Fibroblast of the conjunctiva (primary cell): ENCODE results near the gene SORL1.
"Not testable (repeated sequence)": the region's sequence is repeated elsewhere in the genome, so short reads cannot be mapped to it uniquely, and the experiment has no call there.

Experiments
- DNase-seq: peaks from one replicate; pipeline ENCODE4 v3.0.0-alpha.2; 2010; ENCODE audit warnings: low read depth

Gene SORL1, protein sequence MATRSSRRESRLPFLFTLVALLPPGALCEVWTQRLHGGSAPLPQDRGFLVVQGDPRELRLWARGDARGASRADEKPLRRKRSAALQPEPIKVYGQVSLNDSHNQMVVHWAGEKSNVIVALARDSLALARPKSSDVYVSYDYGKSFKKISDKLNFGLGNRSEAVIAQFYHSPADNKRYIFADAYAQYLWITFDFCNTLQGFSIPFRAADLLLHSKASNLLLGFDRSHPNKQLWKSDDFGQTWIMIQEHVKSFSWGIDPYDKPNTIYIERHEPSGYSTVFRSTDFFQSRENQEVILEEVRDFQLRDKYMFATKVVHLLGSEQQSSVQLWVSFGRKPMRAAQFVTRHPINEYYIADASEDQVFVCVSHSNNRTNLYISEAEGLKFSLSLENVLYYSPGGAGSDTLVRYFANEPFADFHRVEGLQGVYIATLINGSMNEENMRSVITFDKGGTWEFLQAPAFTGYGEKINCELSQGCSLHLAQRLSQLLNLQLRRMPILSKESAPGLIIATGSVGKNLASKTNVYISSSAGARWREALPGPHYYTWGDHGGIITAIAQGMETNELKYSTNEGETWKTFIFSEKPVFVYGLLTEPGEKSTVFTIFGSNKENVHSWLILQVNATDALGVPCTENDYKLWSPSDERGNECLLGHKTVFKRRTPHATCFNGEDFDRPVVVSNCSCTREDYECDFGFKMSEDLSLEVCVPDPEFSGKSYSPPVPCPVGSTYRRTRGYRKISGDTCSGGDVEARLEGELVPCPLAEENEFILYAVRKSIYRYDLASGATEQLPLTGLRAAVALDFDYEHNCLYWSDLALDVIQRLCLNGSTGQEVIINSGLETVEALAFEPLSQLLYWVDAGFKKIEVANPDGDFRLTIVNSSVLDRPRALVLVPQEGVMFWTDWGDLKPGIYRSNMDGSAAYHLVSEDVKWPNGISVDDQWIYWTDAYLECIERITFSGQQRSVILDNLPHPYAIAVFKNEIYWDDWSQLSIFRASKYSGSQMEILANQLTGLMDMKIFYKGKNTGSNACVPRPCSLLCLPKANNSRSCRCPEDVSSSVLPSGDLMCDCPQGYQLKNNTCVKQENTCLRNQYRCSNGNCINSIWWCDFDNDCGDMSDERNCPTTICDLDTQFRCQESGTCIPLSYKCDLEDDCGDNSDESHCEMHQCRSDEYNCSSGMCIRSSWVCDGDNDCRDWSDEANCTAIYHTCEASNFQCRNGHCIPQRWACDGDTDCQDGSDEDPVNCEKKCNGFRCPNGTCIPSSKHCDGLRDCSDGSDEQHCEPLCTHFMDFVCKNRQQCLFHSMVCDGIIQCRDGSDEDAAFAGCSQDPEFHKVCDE (N-terminal part only)

DNA sequence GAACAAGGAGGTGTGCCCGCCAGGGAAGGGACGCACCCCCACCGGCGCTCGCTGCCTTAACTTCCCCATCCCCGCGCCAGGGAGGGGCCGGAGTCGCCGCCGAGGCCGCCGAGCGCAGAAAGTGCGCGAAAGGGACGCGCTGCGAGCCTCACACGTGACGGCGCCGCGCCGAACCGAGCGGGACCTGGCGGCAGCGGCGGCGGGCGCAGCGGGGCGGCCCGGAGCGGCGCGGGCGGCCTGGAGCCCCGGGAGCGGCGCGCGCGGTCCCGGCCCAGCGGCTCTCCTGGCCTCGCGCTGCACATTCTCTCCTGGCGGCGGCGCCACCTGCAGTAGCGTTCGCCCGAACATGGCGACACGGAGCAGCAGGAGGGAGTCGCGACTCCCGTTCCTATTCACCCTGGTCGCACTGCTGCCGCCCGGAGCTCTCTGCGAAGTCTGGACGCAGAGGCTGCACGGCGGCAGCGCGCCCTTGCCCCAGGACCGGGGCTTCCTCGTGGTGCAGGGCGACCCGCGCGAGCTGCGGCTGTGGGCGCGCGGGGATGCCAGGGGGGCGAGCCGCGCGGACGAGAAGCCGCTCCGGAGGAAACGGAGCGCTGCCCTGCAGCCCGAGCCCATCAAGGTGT, at the start of gene SORL1:
SORL1 (plus strand) TSS at position 329 of the 623 bp plus-strand sequence; CDS start at position 347, 18 bp downstream.
- DNase-seq: no peak

- no peak for DNase-seq
Measured at GRCh38 chr11:121405646-121406045, 46.5 kb upstream of the SORL1 start.

GRCh38 chr11:121406291-121406690, 45.8 kb upstream of the SORL1 start:
- no peak for DNase-seq

GRCh38 chr11:121408830-121409229, 43.3 kb upstream of the SORL1 start:
- no peak for DNase-seq

- DNase-seq: not testable (repeated sequence)
Measured at GRCh38 chr11:121410041-121410440, 42.1 kb upstream of the SORL1 start.

- DNase-seq: not testable (repeated sequence)
Measured at GRCh38 chr11:121411330-121411729, 40.8 kb upstream of the SORL1 start.

DNA sequence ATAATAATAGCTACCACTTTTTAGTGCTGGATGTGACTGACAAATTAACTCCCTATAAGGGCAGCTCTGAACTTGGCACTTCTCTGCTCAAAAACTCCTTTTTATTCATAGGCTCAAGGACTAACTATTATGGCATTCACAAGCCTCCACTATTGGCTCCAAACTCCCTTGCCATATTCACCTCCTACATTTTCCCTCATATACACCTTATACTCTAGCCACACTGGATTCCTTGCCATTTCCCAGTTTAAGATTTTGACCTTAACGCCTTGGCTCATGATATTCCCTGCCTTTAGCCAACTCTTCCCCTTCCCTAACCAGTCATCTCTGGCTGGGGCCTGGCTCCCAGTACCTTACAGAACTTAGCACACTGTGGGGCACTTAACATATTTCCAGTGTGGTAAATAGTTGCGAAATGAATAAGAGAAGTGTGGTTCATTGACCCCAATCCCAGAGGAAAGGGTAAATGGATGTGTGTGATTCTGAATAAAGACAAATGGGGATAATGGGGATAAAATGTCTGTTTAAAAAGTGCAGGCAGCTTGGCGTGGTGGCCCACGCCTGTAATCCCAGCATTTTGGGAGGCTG, 40.0 kb upstream of the SORL1 start:
- no peak for DNase-seq

DNA sequence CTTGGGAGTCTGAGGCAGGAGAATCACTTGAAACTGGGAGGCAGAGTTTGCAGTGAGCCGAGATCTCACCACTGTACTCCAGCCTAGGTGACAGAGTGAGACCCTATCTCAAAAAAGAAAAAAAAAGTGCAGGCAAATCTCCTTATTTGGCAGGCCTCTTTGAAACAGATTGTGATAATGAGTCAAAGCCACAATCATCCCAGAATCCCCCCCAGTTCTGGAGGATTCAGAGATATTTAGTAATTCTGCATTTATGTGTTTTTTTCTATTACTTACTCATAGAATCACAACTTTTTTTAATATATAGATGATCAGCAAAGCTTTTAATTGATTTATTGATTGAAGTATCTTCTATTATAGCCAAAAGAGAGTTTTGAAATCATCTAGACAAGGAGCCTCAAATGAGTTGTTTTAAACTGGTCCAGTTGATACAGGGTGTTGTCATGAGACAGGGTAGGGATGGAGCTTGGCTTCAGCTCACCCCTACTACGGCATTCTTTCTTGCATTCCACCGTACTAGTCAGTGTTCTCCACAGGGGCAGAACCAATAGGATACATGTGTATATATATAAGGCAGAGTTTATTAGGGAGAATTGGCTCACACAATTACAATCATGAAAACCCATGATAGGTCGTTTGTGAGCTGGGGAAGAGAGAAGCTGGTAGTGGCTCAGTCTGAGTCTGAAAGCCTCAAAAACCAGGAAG, 39.3 kb upstream of the SORL1 start:
- DNase-seq: no peak

DNA sequence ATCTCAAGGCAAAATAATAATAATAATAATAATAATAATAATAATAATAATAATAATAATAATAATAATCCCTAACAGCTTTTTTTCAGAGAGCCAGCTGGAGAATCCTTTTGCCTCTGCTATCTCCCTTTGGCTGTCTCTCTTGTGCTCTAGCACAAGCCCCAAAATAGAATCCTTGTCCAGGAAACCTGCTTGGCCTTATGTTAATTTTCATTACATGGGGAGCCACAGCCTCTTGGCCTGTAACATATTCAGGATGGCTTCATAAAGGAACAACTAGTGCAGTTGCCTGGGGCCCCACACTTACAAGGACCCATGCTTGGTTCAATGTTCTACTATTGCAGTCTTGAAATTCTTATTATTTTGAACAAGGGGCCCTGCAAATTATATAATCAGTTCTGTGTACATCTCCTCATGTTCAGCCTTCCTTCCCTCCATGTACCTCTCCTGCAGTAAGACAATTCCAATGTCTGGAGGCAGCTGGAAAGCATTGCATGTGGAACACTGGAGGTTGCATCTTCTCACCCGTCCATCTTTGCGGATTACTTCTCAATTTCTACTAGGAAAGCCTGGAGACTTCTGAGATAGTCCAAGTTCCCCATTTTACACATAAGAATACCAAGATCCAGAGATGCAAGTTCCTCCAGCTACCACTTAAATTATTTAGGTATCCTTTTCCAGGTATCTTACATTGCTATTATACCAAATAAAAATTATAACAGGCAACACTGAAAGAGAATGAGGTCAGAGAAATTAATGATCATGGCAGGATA, 37.8 kb upstream of the SORL1 start:
- no peak for DNase-seq

DNA sequence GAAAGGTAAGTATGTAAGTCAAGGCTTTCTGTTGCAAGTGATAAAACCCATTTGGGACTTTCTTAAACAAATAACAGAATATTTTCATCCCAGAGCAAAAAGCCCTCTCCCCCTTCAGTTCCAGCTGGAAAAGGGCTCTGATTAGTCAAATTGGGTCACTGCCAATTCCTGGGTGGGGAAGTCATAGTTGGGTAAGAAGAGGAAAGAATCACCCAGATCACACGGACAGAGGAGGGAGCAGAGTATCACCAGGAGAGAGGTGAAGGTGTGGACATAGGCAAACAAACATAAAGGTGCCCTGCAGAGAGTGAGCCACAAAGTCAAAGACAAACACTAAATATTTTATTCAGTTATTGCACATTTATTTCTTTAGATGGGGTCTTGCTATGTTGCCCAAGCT, 36.3 kb upstream of the SORL1 start:
- no peak for DNase-seq

DNA sequence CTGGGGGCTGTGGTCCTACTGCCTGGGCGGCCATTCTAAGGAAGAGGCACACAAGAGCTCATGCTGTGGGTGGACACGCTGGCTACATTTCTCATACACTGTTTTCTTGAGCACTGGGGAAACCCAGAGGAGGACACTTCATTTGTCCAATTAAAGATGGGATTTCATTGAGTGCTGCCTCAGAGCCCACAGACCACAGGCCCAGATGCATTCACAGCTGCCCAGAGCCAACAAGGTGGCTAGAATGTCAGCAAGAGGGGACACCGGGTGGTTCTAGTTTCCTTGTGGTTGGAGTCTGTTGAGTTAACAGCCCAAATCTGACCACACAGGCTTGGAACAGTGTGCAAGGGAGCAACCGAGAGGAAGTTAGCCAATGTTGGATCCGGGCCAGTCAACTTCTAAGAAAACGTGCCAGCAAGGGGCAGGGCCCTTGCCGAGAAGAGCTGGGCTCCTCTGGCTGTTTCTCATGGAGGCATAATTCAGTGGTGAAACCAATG, 35.0 kb upstream of the SORL1 start:
- DNase-seq: peak; percentile 90

- DNase-seq: no peak
Measured at GRCh38 chr11:121417607-121418006, 34.5 kb upstream of the SORL1 start.

DNA sequence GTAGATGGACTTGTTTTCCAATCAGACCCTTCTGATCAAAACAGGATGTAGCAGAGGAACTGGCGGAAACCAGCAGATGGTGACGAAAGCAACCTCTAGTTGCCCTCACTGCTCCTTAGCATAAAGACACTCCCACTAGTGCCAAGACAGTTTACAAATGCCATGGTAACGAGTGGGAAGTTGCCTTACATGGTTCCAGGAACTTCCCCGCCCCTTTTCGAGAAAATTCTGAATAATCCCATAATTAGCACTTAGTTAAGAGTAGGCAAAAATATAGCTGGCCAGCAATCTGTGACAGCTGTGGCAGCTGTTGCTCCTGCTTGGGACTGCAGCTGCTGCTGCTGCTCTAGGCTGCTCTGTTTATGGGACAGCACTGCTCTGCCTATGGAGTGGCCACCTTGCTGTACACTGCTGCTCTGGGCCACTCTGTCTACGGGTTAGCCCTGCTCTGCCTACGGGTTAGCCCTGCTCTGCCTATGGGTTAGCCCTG, 33.4 kb upstream of the SORL1 start:
- DNase-seq: no peak

GRCh38 chr11:121419836-121420235, 32.3 kb upstream of the SORL1 start:
- DNase-seq: no peak

DNA sequence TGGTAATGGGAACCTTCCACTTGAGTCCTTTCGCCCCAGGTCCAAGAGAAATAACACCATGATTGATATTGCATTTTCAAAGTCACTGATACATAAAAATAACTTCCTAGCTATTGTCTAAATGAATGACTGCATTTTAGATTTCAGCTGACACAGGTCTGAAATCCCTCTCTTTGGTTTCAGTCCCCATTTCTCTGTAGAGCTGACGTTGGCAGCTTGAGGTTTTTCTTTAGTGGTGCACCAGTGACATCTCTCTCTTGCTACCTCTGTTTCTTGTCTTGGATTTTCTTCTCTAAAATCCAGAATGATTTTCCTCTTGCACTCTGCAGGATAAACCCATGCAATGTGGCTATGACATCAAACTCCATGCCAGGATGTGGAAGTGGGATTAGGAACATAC, 31.7 kb upstream of the SORL1 start:
- no peak for DNase-seq

DNA sequence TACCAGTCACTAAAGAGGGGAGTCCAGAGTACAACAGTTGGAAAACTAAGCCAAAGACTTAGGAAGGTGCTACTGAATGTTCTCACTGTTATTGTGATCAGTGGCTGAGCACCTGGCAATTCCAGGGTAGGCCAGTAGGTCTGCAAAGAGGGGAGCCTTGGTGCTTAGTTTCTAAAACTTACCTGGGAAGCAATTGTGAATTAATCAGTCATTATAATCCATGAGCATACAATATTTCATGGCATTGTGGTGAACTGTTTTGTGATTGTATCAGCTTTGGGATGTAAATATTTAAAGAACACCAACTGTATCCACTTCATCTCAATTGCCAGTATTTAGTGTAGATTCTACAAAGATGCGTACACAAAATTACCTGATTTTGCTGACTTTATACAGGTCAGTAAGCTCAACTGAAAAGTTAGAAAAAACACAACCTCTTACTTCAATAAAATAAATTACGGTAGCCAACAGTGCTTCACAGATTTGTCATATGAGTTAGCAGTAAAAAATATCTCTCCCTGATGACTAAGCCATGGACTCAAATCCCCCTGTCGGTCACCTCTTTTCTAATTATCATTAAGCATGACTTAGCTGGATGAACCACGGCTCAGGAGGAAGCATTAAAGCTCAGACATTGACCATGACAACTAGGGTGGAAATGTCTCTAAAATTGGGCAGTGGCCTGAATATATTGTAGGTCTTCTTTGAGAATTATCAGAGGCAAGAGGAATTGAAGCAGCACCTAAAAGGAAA, 30.8 kb upstream of the SORL1 start:
- no peak for DNase-seq

- DNase-seq: no peak
Measured at GRCh38 chr11:121422675-121423074, 29.4 kb upstream of the SORL1 start.

- no peak for DNase-seq
Measured at GRCh38 chr11:121425828-121426227, 26.3 kb upstream of the SORL1 start.
